ENCODE measurements around the gene CRHR1. TPM values are rescaled to one million over a fixed set of nuclear protein-coding genes. Genes with fewer than 3 reads are reported as not detected.

Gene CRHR1
- total RNA-seq, 4 donors from 2014 or later: 0.25 to 3.7 (median 1.5) TPM

GRCh38 chr17:45851022-45851421, 66.9 kb downstream of the CRHR1 start:
- 80 to 89% methylated on average over 6 of the region's 6 CpGs for WGBS, 2 donors
- intact Hi-C loops (cut with DNase I; ENCODE audit: low total_unique reads): no loop called here
- no peak overlapping the region for H3K4me3 ChIP-seq (ENCODE audit: low read depth, poor library complexity, severe bottlenecking)
- TF ChIP-seq CTCF (IDR thresholded peaks at IDR 0.05) (no peak), POLR2A (IDR thresholded peaks at IDR 0.05) (no peak)
- DNase-seq (ENCODE audit: low spot score in 2 of 2): no peak

- intact Hi-C loops (cut with DNase I; ENCODE audit: low total_unique reads): no loop called here
These were observed 67.3 kb downstream of the CRHR1 start for GRCh38 chr17:45851464-45851863.

GRCh38 chr17:45851873-45852272, 67.8 kb downstream of the CRHR1 start:
- H3K4me3 ChIP-seq (ENCODE audit: low read depth, poor library complexity, severe bottlenecking): no peak overlapping the region
- TF ChIP-seq POLR2A (IDR thresholded peaks at IDR 0.05) (no peak), CTCF (IDR thresholded peaks at IDR 0.05) (no peak)
- DNase-seq (ENCODE audit: low spot score in 2 of 2): no peak
- intact Hi-C loops (cut with DNase I; ENCODE audit: low total_unique reads): no loop called here
- 76% methylated on average over 1 of the region's 1 CpG for WGBS, 2 donors

More at GRCh38 chr17:45851464-45851863, 67.3 kb downstream of the CRHR1 start:
- DNase-seq (ENCODE audit: low spot score in 2 of 2): no peak
- WGBS, 2 donors: 42 to 52% methylated on average over 5 to 7 of the region's 8 CpGs
- H3K4me3 ChIP-seq (ENCODE audit: low read depth, poor library complexity, severe bottlenecking): no peak overlapping the region
- TF ChIP-seq CTCF (IDR thresholded peaks at IDR 0.05) (no peak), POLR2A (IDR thresholded peaks at IDR 0.05) (no peak)

DNA sequence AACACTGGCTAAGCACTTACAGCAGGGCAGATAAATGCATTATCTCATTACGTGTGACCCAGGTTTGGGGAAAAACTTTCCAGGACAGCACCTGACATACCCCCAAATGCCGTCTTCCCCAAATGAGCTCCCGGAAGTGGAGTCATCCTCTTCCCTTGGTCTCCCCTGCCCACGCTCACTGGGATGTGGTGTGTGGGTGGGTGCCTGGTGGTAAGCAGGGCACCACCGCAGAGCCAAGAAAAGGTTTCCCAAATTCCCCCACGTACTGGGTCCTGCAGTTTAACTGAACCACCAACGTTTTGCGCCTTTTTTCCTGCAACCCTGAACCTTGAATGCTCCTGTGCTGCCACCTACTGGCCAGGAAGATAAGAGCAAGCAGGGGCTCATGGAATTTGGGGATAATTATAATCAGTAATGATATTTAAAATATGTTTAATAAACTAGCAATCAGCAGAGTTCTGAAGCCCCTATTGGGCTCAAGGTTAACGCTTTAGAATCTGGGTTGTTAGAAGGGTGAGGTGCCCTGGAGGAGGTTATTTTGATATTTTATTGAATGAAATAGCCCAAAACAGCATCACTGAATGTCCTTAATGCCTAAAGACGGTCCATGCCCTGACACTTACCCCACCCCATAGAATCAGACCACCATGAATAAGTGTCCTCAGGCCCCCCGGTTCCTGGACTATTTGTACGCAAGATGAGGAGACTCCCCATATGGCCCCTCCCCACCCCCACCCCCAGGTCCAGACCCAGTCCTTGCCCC, 68.6 kb downstream of the CRHR1 start:
- DNase-seq (ENCODE audit: low spot score in 2 of 2): peak in 1 of 2 donors; percentile 31
- intact Hi-C loops (cut with DNase I; ENCODE audit: low total_unique reads): no loop called here
- no peak for TF ChIP-seq POLR2A (IDR thresholded peaks at IDR 0.05)
- peak in 1 of 3 donors; percentile 44 for TF ChIP-seq CTCF (IDR thresholded peaks at IDR 0.05)
- no peak overlapping the region for H3K4me3 ChIP-seq (ENCODE audit: low read depth, poor library complexity, severe bottlenecking)
- WGBS, 2 donors: 22 to 28% methylated on average over 12 of the region's 12 CpGs

DNA sequence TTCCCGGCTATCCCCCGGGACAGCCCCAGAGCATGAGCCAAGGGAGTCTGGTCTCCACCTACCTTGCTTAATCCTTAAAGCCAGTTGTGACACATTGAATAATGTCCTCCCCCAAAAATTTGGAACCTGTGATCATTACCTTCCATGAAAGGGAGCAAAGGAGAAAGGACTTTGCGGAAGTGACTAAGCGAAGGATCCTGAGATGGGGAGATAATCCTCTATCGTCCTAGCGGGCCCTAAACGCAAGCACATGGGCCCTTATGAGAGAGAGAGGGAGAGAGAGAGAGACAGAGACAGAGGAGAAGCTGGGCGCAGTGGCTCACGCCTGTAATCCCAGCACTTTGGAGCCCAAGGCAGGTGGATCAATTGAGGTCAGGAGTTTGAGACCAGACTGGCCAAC, 70.1 kb downstream of the CRHR1 start:
- WGBS, 2 donors: 76 to 81% methylated on average over 9 of the region's 9 CpGs
- intact Hi-C loops (cut with DNase I; ENCODE audit: low total_unique reads): no loop called here
- no peak for TF ChIP-seq CTCF (IDR thresholded peaks at IDR 0.05)
- TF ChIP-seq POLR2A (IDR thresholded peaks at IDR 0.05): no peak
- H3K4me3 ChIP-seq (ENCODE audit: low read depth, poor library complexity, severe bottlenecking): no peak overlapping the region
- no peak for DNase-seq (ENCODE audit: low spot score in 2 of 2)

All from lower leg skin (tissue), 4 donors.